AG04450 (cell line): Measurements from ENCODE around the gene CABP4. TPM values are rescaled to one million over a fixed set of nuclear protein-coding genes. Genes with fewer than 3 reads are reported as not detected.
A peak's percentile ranks its signal among the peaks of the same experiment; 100 is the strongest.

Experiments used
- CTCF ChIA-PET: fragments of 300-600, 350-600 bp; formaldehyde crosslinking; extraction: SDS; loops from one replicate; lab custom pipeline; 2022; ENCODE audit warnings: antibody characterized with exemption, inconsistent platforms; lab: Charles Lee
- POLR2A ChIA-PET: fragments of 350-600 bp; formaldehyde crosslinking; extraction: SDS; loops from one replicate; lab custom pipeline; 2021; ENCODE audit warnings: antibody characterized with exemption, inconsistent platforms; lab: Yijun Ruan, JAX
- DNase-seq: peaks from one replicate; pipeline ENCODE4 v3.0.0-alpha.2; 2011; ENCODE audit warnings: low read depth, low spot score
- H3K27ac ChIP-seq: one replicate; pipeline ENCODE4 v1.5.1; 2012; ENCODE audit warnings: low read depth, low read length, control low read depth
- H3K27me3 ChIP-seq: one replicate; pipeline ENCODE4 v1.6.0; 2012; ENCODE audit warnings: low read length; ENCODE audit not compliant: control insufficient read depth, insufficient read depth
- H3K4me3 ChIP-seq: 2 replicates; pipeline ENCODE4 v1.5.1; 2011; ENCODE audit warnings: mild to moderate bottlenecking, low read depth, low read length, control low read depth
- H3K9me3 ChIP-seq: 2 replicates; pipeline ENCODE4 v1.5.1; 2012; ENCODE audit warnings: low read length; ENCODE audit not compliant: control insufficient read depth, insufficient read depth
- CTCF ChIP-seq: IDR thresholded peaks from 2 replicates; pipeline ENCODE4 v1.5.1; 2011; ENCODE audit warnings: low read depth, low read length, control low read depth, inconsistent platforms
- polyA plus RNA-seq: library from polyadenylated mRNA; depleted of rRNA; stranded (reverse); fragments of >200 nt; gene quantifications from 2 replicates; pipeline ENCODE4 v1.2.3, GENCODE V29; 2011

CABP4 gene
- polyA plus RNA-seq, 1 experiment: not detected

DNA sequence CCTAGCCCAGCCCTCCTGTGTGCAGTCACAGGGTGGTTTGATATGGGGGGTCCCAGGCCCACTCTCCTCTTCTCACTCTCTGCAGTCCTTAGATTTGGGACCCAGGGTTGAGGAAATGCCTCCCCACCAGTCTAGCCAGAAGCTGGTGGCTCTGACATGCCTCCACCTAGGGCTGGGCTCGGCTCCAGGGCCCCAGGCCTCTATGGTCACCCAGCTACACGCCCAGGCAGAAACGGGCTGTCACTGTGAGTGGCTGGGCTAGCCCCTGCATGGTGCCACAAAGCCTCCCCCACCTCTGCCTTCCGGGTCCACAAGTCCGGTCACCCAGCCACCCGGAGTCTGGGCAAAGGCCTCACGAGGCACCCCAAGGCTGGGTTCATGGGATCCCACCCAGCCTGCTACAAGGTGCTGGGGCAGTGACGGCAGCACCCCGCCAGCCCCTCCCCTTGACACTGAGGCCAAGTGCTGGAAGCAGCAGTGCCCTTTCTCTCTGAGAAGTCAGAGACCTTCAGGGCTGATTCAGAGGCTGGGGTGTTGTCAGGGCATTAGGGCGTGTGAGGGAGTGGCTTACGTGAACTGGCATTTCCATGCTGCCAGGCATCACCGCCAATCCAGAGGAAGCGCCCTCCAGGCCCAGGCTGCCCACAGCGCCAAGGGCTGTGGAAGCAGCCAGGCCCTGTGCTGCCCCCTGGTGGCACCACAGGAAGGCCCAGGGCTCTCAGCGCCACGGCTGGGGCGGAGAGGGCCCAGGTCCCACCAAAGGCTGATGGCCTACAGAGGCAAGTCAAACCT lies 50.6 kb downstream of the CABP4 start:
- Histone ChIP-seq H3K4me3 (peak overlapping the region; percentile 17), H3K27me3 (no peaks in the 10 kb centered on the region), H3K9me3 (no peaks in the 10 kb centered on the region; the same call in 1 of the 2 replicates), H3K27ac (peak overlapping the region; percentile 70)
- peak; percentile 48 for DNase-seq
- ChIA-PET POLR2A (no interaction called here), CTCF (interaction anchor here (0.9 kb wide), 1 partner anchor 160 kb away, joined by 3 read pairs; no protein-coding TSS in a partner anchor)
- peak; percentile 97 for TF ChIP-seq CTCF

- ChIA-PET CTCF (interaction anchor here (0.6 kb wide), 1 partner anchor 105 kb away, joined by 3 read pairs; the partner anchor contains the start of gene PPP1CA), POLR2A (no interaction called here)
- no peak overlapping the region for H3K4me3 ChIP-seq
- H3K27ac ChIP-seq: no peak overlapping the region
- DNase-seq: no peak
- H3K27me3 ChIP-seq: no peaks in the 10 kb centered on the region
- no peaks in the 10 kb centered on the region; the same call in 1 of the 2 replicates for H3K9me3 ChIP-seq
- TF ChIP-seq CTCF: no peak
These were observed 51.4 kb downstream of the CABP4 start for GRCh38 chr11:67506426-67507051.

GRCh38 chr11:67507242-67507863 lies 52.2 kb downstream of the CABP4 start:
- ChIA-PET POLR2A (no interaction called here), CTCF (interaction anchor here (1.0 kb wide), 1 partner anchor 105 kb away, joined by 3 read pairs; no protein-coding TSS in a partner anchor)
- Histone ChIP-seq H3K9me3 (no peaks in the 10 kb centered on the region; the same call in 1 of the 2 replicates), H3K27me3 (no peaks in the 10 kb centered on the region), H3K4me3 (peak overlapping the region; percentile 74), H3K27ac (peak overlapping the region; percentile 61)
- no peak for TF ChIP-seq CTCF
- no peak for DNase-seq

- peak; percentile 100 for DNase-seq
- CTCF ChIA-PET: interaction anchor here (1.0 kb wide), 1 partner anchor 106 kb away, joined by 3 read pairs; no protein-coding TSS in a partner anchor
- POLR2A ChIA-PET: no interaction called here
- no peak for TF ChIP-seq CTCF
- Histone ChIP-seq H3K4me3 (peak within 1 kb of the TSS; percentile 87), H3K27ac (peak within 1 kb of the TSS; percentile 89), H3K9me3 (no peaks in the 10 kb centered on the region; the same call in 1 of the 2 replicates), H3K27me3 (no peaks in the 10 kb centered on the region)
These were observed 52.8 kb downstream of the CABP4 start, which contains the start of gene CDK2AP2 for GRCh38 chr11:67507864-67508485. Gene CDK2AP2, minus strand, starts transcription at chr11:67508162. Its CDS starts 80 bp downstream, at chr11:67508082.
